Putamen (tissue), 1 donor: Measurements from ENCODE around the gene ARHGEF7.

Experiments
- DNase-seq: peaks from one replicate; pipeline ENCODE4 v3.0.0-alpha.2; 2016; ENCODE audit warnings: low spot score

ARHGEF7 gene

DNA sequence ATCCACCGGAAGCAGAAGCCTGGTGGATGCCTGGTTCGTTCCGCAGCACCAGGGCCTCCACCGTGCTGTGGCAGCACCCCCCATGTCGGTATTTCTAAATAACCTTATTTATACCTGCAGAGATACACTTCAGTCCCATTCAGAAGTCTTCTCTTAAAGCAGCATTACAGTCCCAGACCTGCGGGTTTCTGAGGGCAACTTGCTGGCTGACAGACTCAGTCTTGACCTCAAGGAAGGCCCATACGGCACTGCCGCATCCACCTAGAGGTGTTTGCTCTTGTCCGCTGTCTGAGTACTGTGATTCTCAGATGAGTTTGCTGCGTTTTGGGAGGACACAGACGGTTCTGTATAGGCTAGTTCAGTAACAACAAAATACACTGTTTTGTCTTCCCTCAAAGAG lies 188.4 kb downstream of the ARHGEF7 start:
- no peak for DNase-seq

GRCh38 chr13:111304041-111304544 lies 189.0 kb downstream of the ARHGEF7 start:
- no peak for DNase-seq

GRCh38 chr13:111304603-111305289 lies 189.6 kb downstream of the ARHGEF7 start:
- DNase-seq: no peak

DNA sequence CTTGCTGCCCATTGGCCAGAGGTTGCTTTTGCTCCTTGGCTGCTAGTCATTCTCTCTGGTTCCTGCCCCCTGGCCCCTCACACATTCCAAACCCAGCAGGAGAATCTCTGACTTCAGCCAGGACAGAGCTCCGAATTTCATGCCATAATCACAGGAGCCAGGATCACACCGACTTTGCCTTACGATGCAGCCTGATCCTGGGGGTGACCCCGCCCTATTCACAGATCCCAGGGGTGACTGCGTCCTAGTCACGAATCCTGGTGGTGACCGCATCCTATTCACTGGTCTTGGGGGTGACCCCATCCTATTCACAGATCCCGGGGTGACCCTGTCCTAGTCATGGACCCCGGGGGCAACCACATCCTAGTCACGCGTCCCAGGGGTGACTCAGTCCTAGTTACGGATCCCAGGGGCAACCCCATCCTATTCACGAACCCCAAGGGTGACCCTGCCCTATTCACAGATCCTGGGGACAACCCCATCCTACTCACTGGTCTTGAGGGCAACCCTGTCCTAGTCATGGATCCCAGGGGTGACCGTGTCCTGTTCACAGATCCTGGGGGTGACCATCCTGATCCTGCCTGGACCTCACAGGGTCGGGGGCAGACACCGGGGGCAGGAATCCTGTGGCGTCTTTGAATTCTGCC lies 198.0 kb downstream of the ARHGEF7 start:
- DNase-seq: no peak

- DNase-seq: no peak
Observed at GRCh38 chr13:111313911-111314425, 198.9 kb downstream of the ARHGEF7 start.

GRCh38 chr13:111314852-111315251 lies 199.7 kb downstream of the ARHGEF7 start:
- no peak for DNase-seq

DNA sequence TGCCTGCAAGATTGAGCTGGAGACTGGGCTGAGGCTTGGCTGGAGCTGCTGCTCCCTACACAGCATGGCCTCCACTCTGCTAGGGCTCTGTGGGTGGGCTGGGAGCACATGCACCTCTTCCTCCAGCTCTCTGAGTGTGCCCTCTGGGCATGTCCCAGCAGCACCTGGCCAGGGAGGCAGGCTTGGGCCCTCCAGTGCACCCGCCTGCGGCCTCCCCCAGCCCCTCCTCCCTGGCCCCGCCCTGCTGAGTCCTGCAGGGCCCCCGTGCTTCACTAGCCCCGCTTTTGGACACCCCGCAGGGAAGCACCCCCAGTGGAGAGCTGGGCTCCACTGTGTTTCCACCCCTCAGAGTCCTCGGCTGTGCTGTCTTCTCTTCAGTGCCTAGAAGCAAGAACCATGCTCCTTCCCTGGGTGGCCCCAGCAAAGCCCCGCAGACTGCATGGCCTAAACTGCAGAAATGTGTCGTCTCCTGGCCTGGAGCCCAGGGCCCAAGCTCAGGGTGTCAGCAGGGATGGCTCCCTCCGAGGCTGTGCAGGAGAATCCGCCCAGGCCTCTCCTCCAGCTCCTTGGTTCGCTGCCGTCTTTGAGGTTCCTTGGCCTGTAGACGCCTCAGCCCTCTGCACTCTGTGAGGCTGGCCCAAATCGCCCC lies 200.4 kb downstream of the ARHGEF7 start:
- no peak for DNase-seq

GRCh38 chr13:111316161-111316730 lies 201.1 kb downstream of the ARHGEF7 start:
- DNase-seq: no peak

DNA sequence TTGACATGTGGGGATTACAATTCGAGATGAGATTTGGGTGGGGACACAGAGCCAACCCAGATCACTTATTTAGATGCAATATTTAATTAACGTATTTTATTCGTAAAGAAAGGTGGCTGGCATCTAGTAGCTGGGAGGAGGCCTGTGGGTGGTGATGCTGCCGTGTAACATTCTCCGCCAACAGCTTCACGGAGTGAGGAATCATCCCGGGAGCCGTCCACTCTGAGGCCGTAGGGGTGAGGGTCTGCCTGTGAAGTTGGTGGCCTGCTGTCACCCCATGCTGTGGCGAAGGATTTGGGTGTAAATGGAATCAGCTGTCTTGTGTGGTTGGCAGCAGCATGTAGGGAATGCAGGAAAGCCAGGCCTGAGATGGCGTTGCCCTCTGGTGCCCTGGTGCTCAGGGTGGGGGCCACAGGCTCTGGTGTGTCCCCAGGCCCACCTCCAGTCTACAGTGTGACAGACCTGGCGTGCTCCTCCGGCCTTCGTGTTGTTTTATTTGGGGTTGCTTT lies 202.0 kb downstream of the ARHGEF7 start:
- DNase-seq: no peak

DNA sequence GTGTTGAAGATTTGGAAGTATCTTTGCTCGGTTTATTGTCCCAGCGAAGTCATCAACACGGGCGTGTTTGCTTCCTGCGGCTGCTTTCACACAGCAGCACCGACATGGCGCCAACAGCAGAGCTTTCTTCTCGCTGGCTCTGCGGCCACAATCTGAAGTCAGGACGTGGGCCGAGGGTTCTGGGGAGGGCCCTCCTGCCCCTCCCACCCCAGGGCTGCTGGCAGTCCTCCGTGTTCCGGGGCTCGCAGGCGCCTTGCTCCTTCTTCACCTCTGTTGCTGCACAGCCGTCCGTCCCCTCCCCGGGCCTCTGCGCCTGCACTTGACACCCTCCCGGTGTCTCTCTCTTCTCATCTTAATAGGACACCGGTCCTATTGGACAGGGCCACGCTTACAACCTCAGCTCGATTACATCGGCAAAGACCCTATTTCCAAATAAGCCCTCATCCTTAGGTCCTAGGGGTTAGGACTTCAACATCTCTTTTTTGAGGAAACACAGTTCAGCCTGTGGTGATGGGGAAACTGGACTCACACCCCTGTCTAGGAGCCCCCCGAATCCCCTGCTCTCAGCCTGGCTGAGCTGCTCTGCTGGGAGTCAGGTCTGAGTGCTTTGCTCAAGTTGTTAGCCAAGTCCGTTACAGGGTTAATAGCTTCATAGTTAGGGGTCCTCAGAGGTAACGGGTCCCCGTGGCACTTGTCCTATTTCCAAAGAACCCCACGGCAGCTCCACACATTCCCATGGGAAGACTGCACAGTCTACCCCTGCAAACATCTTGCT lies 202.6 kb downstream of the ARHGEF7 start:
- DNase-seq: no peak

DNA sequence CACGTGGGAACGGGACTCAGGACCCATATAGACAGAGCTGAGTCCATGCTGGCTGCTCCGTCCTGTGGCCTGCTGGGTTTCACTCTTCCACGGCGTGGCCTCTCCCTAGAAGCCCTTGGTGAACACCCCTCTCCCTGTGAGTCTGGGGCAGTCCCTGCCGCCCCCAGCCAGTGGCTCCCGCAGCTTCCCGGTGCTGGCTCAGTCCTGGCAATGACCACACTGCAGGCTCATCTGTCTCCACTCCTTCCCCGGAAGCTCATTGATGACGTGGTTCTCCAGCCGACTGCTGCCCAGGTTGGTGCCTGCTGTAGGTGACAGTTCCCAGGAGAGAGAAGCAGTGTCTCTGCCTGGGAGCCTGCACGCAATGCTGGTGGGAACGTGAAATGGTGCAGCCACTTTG lies 203.3 kb downstream of the ARHGEF7 start:
- DNase-seq: no peak

- no peak for DNase-seq
Observed at GRCh38 chr13:111319521-111319920, 204.4 kb downstream of the ARHGEF7 start.

DNA sequence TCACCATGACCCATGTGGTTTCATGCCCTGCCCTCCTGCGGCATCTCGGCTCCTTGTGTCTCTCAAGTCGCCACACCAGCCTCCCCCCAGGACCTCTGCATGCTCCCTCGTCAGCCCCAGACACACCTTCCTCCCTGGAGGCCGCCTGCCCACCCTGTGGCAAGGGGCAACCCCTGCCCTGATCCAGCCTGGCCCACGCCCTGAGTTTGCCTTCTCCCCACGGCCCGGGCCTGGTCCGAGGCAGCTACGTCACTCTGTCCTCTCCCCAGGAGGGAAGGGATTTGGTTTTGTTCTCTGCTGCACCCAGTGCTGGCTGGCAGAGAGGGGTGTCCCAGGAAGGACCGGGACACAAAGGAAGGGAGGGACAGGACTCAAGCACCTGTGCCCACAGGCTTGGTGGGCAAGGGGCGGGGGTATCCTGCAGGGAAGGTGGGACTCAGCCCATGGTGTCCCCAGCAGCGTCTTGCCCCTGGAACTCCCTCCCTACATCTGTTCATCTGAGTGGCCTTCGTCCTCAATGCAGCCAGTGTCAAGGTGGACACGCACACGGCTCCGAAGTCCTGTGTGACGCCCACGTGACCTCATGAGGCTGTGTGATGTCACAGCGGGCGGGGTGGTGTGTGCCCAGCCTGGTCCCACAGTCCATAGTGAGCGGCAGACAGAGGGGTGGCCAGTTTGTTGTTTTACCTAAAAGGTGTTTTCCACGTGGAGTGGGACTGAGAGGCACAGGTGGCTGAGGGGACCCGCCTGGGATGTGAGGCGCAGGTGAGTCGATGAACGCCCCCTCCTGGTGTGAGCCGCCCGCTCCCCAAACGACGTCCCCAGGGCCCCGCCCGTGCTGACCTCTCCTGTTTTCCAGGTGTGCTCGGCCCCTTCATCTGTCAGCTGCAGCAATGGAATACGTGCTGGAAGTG lies 205.1 kb downstream of the ARHGEF7 start, which contains the start of gene TEX29:
TEX29 (plus strand) TSS at position 645 of the 914 bp plus-strand sequence; CDS start at position 894, 249 bp downstream.
- DNase-seq: no peak

DNA sequence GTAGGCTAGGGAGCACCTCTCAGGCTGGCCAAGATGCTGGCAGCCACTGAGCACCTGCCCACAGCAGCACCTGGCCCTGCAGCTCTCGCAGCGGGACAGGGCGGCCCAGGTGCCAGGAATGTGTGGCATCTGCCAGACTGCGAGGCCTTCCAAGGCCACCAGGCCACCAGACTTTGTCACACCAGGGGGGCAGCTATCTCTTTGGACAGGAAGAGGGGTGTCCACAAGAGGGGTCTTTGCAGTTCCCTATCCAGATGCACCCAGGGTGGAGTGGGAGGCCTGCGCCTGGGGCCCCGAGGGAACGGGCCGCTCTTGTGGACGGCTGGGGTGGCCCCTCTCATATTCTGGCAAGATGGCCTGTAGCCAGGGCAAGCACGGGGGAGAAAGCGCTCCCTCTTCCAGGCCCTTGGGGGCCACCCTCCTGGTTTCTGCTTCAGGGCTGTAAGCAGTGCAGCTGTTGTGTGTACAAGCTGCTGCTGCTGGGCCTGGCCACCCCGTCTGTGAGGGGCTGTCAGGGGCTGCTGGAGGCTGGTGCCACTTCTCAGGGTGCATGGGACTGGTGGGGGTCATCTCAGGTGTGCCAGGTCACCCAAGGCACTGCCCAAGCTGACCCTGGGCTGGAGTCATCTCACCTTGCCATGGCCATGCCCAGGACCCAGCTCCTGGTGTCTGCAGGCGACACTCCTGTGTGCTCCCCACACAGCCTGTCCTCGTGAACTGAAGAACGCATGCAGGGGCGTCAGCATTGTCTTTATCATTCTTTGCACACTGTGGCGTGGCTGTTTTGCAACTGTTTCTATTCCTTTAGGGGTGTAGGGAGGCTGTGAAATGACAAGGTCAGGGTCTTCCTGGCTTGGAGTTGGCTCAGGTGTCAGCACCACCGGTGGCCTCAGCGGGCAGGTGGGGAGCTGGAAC lies 207.1 kb downstream of the ARHGEF7 start:
- no peak for DNase-seq

DNA sequence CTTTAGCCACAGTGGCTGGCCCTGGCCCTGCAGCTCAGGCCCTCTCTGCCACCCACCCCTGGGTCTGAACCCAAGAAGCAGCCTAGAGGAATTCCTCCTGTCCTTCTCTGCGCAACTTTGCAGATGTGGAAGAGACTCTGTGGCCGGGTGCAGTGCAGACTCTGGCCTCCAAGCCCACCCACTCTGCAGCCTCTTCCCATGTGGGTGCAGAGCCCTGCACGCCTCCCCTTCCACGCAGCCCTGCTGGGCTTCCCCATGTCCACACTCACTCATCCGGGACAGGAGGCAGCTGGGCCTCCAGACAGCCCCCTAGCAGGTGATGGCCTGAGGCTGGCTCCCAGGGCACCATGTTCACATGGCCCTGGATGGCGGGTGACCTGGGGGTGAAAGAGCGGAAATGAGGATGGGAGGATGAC lies 207.8 kb downstream of the ARHGEF7 start:
- no peak for DNase-seq

DNA sequence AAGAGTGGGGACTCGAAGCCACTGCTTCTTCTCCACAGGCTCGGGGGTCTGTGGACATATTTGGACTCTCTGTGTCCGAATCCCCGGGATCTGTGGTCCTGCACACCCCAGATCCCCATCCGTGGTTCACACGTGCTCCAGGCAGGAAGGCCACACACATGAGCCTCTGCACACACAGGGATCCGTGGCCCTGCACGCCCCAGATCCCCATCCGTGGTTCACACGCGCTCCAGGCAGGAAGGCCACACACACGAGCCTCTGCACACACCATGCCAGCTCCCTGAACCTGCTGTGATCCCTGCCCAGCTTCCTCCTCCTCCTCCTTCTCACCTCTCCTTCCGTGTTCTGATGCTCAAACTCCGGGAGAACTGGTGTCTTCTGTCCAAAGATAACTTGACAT lies 208.4 kb downstream of the ARHGEF7 start:
- DNase-seq: no peak

GRCh38 chr13:111323950-111324651 lies 209.0 kb downstream of the ARHGEF7 start:
- no peak for DNase-seq

DNA sequence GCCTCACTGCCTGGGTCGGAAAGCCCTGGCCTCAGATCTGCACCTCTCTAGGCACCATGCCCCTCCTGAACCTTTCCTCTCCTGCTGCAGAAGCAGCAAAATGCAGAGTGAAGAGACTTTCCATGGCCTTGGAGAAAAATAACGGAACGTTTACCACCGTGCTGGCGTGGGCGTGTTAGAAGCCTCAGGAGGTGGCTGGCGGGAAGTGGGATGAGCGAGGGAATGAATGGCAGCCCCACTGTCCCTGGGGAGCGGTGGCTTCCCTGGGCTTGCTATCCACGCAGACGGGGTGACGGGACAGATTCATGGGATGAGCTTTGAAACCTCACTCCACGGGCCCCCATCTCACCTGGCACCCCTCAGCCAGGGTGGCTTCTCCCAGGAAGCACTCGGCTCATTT lies 209.6 kb downstream of the ARHGEF7 start:
- DNase-seq: no peak
